NK-92 (cell line): ENCODE measurements around the gene CES3.
"Not testable (repeated sequence)": the region's sequence is repeated elsewhere in the genome, so short reads cannot be mapped to it uniquely, and the experiment has no call there.

ENCODE experiments used
- DNase-seq: peaks from one replicate; lab custom pipeline; 2025; ENCODE audit not compliant: unreplicated experiment; lab: John Stamatoyannopoulos, UW

The CES3 gene

DNA sequence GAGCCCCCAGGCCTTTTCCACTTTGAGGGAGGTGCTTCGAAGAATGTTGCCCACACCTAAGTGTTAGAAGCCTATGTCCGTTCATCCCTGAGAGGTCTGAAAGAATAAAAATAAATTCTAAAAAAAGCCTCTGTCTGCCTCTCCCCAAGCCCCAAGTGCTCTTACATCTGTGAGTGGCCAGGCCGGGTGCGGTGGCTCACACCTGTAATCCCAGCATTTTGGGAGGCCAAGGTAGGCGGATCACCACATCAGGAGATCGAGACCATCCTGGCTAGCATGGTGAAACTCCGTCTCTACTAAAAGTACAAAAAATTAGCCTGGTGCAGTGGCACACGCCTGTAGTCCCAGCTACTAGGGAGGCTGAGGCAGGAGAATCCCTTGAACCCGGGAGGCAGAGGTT lies 16.1 kb upstream of the CES3 start:
- DNase-seq, result not testable (repeated sequence)

DNA sequence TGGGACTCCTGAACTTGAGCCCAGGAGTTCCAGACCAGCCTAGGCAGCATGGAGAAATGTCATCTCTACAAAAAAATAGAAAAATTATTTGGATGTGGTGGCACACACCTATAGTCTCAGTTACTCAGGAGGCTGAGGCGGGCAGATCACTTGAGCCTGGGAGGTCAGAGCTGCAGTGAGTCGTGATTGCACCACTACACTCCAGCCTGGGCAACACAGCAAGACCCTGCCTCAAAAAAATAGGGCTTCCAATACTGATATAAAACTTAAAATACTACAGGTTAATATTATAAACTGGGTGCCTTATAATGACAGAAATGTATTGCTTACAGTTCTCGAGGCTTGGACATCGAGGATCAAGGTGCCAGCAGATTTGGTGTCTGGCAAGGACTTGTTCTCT lies 15.1 kb upstream of the CES3 start:
- no peak for DNase-seq

DNA sequence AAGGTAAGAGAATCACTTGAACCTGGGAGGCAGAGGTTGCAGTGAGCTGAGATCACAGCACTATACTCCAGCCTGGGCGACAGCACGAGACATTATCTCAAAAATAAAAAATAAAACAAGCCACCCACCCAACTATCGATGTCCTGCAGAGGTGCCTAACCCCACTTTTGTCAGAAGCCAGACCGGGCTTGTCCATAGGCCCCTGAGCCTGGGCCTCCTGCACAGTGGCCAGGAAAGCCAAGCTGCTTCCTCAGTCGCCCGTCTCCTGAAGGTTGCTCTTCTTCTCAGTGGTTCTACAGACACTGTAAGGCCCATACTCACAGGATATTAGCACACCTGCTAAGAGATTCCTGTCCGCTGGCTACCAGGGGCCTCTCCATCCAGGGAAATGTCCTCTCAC lies 14.5 kb upstream of the CES3 start:
- DNase-seq, result no peak

DNA sequence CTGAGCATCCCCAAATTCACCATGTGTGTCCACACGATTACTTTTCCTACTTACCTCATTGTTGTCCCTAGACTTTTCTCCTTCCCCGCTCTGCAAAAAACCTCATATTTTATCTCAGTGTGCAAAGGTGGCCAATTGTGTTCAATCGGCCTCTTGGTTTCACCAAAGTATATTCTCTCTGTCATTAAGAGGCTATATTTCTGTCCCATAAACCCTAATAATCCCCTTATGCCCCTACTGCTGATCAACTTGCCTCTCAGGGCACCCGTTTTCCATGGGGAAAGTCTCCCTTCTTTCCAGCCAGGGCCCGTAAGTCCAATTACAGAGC lies 14.1 kb upstream of the CES3 start:
- DNase-seq, result no peak

DNA sequence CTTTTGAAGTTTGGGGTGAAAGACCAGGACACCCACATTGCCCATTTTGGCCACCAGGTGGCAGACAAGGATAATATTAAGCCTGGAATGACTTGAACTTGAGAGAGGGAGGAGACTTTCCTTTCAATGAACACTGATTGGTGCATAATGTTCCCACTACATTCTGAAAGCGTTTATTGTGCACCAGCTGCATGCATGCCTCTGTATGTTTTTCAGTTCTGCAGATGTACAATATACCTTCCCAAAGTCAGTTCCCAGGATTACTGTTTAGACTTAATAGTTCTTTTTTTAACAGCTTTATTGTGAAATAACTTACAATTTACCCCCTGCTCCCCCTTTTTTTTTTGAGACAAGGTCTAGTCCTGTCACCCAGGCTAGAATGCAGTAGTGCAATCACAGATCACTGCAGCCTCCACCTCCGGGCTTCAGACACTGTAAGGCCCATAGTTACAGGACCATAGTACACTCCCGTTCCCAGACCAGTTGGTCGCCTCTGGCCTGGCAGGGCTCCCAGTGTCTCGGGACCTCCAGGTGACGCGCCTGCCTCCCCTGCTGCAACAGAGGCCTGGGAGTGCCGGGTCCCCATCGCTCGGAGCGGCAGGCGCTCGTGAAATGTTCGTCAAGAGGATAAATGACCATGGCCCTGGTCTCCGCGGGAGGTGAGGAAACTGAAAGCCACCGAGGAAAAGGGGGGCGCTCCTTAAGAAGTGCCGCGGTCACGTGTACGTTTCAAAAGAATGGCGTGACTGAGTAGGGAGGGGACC lies 13.6 kb upstream of the CES3 start:
- no peak for DNase-seq

DNA sequence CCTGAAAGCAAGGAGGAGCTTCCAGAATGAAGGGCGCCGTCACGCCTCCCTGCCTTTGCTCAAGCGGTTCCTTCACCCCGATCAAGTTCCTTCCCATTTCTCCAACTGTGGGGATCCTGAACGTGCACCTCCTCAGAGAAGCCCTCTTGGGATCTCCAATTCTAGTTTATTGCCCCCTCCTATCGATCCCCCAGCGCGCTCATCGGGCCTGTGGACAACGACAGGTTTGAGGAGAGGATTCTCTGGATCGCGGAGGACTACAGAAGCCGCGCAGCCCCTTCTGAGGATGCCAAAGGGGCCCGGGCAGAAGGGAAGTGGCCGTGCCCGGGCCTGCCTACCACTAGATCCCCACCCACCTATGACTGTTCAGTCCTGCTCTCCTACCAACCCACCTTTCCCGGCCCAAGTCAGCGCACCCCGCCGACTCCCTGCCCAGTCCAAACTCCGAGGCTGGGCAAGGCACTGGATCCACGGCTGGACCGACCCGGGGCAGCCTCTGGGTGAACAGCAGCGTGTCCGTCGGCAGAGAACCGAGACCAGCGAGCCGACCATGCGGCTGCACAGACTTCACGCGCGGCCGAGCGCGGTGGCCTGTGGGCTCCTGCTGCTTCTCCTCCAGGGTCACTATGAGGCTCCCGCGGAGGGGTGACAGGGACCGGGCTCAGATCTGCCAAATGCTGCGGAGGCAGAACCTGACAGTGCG lies 12.8 kb upstream of the CES3 start:
- DNase-seq, result no peak

DNA sequence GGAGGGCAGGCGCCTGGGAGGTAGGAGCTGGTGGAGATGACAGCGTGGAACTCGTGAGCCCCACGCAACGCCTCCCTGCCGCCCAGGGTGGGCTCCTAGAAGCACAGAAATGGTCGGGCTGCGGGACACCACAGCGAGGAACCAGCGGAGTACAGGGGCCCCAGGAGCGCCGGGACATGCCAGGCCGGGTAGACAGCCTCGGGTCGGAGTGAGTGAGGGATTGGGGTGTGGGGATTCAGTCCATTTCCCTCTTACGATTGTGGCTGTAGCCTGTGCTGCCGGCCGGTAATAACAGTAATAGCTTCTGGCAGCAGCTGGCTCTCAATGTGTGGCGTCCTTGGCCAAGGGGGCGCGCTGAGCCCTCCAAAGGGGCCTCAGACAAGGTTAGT lies 12.2 kb upstream of the CES3 start:
- DNase-seq, result no peak

DNA sequence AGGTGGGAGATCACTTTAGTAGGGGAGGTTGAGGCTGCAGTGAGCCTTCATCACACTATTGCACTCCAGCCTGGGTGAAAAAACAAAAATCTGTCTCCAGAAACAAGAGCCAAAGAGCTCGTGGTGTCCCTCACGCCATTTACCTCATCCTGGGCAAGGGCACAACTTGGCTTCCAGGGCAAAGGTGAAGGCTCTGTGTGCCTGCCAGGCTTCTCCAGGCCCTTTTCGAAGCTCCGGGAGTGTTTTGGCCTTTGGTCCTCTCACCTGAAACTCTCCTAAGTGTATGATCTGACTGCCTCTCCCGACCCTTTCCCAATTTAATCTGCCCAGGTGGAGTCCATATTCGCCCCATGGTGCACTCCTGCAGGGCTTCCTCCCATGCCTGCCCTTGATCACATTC lies 11.6 kb upstream of the CES3 start:
- DNase-seq, result no peak

DNA sequence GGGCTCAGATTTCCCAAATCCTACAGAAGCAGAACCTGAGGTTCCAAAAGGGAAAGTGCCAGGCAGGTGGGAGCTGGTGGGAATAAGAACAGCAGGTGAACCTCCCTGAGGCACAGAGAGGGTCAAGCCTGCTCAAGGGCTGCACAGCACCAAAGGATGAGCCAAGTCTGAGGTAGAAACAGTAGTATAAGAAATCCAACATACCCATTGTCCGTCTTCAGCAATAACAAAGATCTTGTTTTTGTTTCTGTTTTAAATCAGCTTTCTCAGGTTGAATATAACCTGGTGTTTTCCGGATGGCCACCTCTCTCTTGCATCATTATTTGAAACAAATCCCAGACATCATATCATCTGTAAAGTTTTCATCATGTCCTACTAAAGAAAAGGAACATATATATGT lies 10.6 kb upstream of the CES3 start:
- no peak for DNase-seq

DNA sequence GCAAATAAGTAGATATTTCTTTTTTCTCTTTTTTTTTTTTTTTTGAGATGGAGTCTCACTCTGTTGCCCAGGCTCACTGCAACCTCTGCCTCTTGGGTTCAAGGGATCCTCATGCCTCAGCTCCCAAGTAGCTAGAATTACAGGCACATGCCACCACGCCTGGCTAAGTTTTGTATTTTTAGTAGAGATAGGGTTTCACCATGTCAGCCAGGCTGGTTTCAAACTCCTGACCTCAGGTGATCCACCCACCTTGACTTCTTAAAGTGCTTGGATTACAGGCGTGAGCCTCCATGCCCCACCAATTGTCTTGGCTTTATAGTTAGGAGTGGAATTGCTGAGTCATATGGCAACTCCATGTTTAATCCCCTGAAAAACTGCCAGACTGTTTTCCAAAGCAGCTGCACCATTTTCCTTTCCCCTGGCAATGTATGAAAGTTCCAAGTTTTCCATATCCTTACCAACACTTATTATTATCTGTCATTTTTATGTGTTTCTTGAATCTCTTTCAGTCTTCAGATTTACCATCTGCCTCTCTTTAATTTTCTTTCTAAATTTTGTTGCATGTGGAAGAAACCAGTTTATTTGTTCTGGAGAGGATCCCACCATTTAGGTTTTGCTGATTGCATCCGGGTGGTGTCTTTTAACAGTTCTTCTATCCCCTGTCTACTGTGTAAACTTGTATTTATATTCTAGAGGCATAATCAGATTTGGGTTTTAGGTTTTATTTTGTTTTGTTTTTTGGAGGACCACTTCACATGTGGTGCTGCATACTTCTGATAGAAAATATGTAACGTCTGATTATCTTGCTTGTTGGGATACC lies 9.9 kb upstream of the CES3 start:
- no peak for DNase-seq

DNA sequence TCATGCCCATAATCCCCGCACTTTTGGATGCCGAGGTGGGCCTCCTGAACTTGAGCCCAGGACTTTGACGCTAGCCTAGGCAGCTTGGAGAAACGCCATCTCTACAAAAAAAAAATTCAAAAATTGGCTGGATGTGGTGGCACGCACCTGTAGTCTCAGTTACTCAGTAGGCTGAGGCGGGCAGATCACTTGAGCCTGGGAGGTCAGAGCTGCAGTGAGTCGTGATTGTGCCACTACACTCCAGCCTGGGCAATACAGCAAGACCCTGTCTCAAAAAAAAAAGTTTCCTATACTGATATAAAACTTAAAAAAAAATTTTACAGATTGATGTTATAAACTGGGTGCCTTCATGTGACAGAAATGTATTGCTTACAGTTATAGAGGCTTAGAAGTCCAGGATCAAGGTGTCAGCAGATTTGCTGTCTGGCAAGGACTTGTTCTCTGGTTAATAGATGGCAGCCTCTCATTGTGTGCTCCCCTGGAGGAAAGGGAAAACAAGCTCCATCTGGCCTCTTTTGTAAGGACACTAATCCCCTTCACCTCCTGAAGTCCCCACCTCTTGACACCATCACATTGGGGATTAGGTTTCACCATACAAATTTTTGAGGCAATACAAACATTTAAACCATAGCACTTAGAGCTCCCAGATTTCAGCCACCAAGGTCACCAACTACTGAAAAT lies 8.5 kb upstream of the CES3 start:
- DNase-seq, result no peak

DNA sequence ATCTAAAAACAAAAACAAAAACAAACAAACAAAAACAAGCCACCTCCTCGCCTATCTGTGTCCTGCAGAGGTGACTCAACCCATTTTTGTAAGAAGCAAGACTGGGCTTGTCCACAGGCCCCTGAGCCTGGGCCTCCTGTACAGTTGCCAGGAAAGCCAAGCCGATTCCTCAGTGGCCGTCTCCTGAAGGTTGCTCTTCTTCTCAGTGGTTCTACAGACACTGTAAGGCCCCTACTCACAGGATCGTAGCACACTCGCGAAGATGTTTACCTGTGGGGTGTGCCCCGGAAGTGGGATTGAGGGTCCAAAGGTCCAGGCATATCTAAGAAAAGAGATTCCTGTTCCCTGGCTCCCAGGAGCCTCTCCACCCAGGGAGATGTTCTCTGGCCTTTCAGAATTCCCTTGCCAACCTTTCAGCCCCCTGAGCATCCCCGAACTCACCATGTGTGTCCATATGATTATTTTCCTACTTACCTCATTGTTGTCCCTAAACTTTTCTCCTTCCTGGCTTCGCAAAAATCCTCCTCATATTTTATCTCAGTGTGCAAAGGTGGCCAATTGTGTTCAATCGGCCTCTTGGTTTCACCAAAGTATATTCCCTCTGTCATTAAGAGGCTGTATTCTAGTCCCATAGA lies 7.5 kb upstream of the CES3 start:
- no peak for DNase-seq

DNA sequence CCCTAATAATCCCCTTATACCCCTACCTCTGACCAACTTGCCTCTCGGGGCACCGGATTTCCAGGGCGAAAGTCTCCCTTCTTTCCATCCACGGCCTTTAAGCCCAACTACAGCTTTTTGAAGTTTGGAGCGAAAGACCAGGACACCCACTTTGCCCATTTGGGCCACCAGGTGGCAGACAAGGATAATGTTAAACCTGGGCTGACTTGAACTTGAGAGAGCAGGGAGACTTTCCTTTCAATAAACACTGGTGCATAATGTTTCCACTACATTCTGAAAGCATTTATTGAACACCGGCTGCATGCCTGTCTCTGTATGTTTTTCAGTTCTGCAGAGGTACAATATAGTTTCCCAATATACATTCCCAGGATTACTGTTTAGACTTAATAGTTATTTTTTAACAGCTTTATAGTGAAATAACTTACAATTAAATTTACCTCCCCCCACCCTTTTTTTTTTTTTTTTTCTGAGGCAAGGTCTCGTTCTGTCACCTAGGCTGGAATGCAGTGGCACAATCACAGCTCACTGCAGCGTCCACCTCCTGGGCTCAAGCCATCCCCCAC lies 6.9 kb upstream of the CES3 start:
- no peak for DNase-seq

DNA sequence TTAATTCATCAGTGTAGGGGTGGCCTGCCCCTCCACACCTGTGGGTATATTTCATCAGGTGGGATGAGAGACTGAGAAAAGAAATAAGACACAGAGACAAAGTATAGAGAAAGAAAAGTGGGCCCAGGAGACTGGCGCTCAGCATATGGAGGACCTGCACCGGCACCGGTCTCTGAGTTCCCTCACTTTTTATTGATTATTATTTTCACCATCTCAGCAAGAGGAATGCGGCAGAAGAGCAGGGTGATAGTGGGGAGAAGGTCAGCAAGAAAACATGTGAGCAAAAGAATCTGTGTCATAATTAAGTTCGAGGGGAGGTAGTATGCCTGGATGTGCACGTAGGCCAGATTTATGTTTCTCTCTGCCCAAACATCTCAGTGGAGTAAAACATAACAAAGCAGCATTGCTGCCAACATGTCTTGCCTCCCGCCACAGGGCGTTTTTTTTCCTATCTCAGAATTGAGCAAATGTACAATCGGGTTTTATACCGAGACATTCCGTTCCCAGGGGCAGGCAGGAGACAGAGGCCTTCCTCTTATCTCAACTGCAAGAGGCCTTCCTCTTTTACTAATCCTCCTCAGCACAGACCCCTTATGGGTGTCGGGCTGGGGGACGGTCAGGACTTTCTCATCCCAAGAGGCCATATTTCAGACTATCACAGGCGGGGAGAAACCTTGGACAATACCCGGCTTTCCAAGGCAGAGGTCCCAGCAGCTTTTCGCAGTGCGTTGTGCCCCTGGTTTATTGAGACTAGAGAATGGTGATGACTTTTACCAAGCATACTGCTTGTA lies 5.5 kb upstream of the CES3 start:
- not testable (repeated sequence) for DNase-seq

DNA sequence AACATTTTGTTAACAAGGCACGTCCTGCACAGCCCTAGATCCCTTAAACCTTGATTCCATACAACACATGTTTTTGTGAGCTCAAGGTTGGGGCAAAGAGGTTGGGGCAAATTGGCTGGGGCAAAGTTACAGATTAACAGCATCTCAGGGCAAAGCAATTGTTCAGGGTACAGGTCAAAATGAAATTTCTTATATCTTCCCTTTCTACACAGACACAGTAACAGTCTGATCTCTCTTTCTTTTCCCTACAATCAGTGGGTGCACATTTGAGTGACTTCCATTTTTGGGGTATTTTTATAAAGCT lies 5.0 kb upstream of the CES3 start:
- not testable (repeated sequence) for DNase-seq

DNA sequence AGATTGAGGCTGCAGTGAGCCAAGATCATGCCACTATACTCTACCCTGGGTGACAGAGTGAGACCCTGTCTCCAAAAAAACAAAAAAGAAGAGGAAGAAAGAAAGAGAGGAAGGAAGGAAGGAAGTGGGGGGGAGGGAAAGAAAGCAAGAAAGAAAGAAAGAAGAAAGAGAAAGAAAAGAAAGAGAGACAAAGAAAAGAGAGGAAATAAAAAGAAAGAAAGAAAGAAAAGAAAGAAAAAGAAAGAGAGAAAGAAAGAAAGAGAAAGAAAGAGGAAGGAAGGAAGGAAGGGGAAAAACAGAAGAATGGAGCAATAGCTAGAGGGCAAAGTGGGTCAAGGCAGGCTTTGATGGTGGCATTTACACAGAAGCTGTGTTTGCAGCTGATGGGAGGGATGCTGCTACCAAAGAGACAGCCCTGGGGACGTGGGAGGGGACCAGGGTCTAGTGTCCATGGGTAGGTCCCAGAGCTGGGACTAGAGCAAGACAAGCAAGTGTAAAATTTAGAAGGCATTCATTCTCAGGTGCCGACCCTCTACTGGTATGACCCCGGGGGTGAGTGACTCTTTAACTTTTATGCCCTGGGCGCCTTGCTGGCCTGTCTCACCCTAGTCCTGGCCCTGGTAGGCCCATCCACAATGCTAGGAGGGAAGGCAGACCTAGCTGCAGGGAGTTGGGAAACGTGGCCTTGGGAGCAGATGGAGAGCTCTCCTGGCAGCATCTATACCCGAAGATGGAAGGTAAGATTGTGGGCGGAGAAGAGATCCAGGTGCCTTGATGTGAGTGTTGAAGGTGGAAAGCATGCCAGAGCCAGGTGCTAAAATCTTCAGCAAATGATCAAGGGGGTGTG lies 2.0 kb upstream of the CES3 start:
- DNase-seq, result no peak

DNA sequence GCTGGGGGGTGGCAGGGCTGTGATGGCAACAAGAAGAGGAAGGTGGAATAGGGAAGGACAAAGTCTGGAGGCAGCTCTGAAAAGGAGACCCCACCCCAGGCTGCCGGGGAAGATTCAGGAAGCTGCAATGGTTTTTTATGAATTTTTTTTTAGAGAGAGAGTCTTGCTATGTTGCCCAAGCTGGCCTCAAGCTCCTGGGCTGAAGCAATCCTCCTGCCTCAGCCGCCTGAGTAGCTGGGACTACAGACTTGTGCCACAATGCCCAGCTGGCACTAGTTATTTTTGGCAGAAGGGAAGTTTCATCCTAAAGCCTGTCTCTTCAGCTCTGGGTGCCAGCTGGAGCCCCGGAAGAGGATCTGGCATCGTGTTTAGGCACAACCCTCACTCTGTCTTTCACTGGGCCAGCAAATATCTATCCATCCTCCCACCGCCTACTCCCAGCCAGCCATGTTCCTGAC lies 1.3 kb upstream of the CES3 start:
- DNase-seq, result no peak

DNA sequence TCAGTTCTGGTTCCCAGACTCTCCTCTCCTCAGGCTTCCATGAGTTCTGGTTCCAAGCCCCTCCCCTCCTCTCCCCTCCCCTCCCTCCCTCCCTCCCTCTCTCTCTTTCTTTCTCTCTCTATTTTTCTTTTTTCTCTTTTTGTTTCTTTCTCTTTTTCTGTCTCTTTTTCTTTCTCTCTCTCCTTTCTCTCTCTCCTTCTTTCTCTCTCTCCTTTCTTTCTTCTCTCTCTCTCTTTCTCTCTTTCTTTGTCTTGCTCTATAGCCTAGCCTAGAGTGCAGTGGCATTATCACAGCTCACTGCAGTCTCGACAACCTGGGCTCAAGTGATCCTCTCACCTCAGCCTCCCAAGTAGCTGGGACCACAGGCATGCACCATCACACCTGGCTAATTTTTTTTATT lies 796 bp upstream of the CES3 start:
- DNase-seq, result no peak

DNA sequence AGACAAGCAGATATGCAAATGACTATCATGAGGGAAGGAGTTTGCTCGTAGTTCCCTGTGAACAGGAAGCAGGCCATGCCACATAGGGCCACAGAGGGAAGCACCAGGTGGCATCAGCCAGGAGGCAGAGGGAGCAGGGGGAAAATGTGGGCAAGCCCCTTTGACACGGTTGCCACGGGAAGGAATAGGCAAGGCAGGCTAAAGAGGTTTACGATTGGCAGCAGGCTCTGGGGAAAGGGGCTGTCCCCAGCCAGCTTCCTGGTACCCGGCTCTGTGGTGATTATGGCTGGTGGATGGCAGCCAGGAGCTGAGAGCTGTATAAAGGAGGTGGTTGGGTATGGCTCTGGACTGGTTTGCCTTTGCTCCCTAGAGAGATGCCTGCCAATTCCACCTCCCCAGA lies 848 bp downstream of the CES3 start:
- no peak for DNase-seq
